SJSA1 (cell line): ENCODE data around the gene TAMM41. TPM values are rescaled to one million over a fixed set of nuclear protein-coding genes. Genes with fewer than 3 reads are reported as not detected.
A peak's percentile ranks its signal among the peaks of the same experiment; 100 is the strongest.
"Not testable (repeated sequence)": the region's sequence is repeated elsewhere in the genome, so short reads cannot be mapped to it uniquely, and the experiment has no call there.

ENCODE experiments used
- DNase-seq, 2 experiments: peaks; one replicate each; pipeline ENCODE4 v3.0.0-alpha.2; 2015 to 2020; ENCODE audit warnings: low spot score in 2 of 2, low read depth in 1 of 2
- H3K27ac ChIP-seq: fragments of 250-450 bp; sonication (Bioruptor Pico); 2 replicates; pipeline ENCODE4 v1.5.1; 2020; ENCODE audit warnings: mild to moderate bottlenecking, moderate library complexity
- H3K27me3 ChIP-seq: fragments of 250-450 bp; sonication (Bioruptor Pico); replicated peaks from 2 replicates; pipeline ENCODE4 v1.5.1; 2020; ENCODE audit warnings: mild to moderate bottlenecking, moderate library complexity
- H3K36me3 ChIP-seq: fragments of 250-450 bp; sonication (Bioruptor Pico); 2 replicates; pipeline ENCODE4 v1.5.1; 2020; ENCODE audit warnings: mild to moderate bottlenecking
- H3K4me1 ChIP-seq: fragments of 250-450 bp; sonication (Bioruptor Pico); replicated peaks from 2 replicates; pipeline ENCODE4 v1.6.1; 2021; ENCODE audit warnings: mild to moderate bottlenecking
- H3K4me3 ChIP-seq: fragments of 250-450 bp; sonication (Bioruptor Pico); 2 replicates; pipeline ENCODE4 v1.5.1; 2020; ENCODE audit warnings: mild to moderate bottlenecking
- H3K9me3 ChIP-seq: fragments of 250-450 bp; sonication (Bioruptor Pico); replicated peaks from 2 replicates; pipeline ENCODE4 v1.5.1; 2020; ENCODE audit warnings: mild to moderate bottlenecking
- total RNA-seq: library from RNA; depleted of rRNA; stranded (reverse); fragments of >200 nt; shearing (Covaris generic); gene quantifications from 2 replicates; pipeline ENCODE4 v1.2.3, GENCODE V29; 2014

TAMM41 gene
- total RNA-seq, 1 experiment from 2014 or later, result 8.1 TPM

DNA sequence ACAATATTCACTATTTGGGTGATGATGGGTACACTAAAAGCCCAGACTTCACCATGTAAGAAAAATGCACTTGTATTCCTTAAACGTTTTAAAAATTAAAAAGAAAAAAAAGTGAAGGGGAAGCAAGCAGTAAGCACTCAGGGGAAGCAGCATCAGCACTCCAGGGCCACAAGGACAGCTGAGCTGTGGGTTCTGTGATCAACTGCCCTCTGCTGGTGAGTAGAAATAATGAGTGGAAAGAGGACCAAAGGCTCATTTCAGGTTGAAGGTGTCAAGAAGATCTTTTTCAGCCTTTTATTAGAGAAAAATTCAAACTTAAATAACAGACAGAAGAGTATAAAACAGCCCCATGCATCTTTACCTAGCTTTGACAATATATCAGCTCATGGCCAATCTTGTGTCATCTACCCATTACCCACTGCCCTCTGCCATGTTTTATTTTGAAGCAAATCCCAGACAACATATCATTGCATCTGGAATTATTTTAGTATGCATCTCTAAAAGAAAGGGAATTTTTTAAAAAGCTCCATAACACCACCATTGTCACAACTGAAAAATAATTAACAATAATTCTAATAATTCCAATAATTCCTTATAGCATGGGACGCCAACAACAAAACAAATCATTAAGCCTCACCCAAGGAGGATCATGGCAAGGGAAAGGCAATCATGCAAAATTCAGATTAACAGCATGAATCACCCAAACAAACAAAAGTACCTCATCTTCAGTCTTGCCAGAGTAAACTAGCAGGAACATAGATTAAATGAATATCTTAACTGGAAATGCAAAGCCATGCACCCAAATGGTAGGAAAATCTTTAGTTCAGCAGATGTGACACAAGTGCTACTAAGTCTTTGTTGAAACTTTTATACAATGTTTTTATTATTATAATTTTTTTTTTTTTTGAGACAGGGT is 42.5 kb downstream of the TAMM41 start:
- Histone ChIP-seq H3K27me3 (no peaks in the 10 kb centered on the region), H3K27ac (no peak overlapping the region), H3K4me3 (no peak overlapping the region), H3K4me1 (no peaks in the 10 kb centered on the region), H3K9me3 (0 out of 2 replicates have a peak, but pooled peaks cover 3% of the 10 kb centered on the region), H3K36me3 (peaks cover 29% of the 10 kb centered on the region)
- peak in 1 of 2 experiments; percentile 28 for DNase-seq

DNA sequence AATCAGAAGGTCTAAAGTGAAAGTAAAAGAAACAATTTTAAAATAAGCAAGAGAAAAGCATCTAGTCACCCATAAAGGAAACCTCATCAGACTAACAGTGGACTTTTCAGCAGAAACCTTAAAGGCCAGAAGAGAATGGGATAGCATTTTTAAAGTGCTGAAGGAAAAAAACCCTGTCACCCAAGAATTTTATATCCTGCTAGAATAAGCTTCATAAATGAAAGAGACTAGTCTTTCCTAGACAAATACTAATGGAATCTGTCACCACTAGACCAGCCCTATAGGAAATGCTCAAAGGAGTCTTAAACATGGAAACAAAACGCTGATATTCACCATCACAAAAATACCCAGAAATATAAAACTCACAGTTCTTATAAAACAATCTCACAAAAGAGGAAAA is 46.9 kb downstream of the TAMM41 start:
- no peak for DNase-seq
- H3K9me3 ChIP-seq, result 0 out of 2 replicates have a peak, but pooled peaks cover 3% of the 10 kb centered on the region
- no peak overlapping the region for H3K4me3 ChIP-seq
- H3K36me3 ChIP-seq, result peaks cover 29% of the 10 kb centered on the region
- H3K27me3 ChIP-seq, result no peaks in the 10 kb centered on the region
- H3K4me1 ChIP-seq, result no peaks in the 10 kb centered on the region
- H3K27ac ChIP-seq, result no peak overlapping the region

DNA sequence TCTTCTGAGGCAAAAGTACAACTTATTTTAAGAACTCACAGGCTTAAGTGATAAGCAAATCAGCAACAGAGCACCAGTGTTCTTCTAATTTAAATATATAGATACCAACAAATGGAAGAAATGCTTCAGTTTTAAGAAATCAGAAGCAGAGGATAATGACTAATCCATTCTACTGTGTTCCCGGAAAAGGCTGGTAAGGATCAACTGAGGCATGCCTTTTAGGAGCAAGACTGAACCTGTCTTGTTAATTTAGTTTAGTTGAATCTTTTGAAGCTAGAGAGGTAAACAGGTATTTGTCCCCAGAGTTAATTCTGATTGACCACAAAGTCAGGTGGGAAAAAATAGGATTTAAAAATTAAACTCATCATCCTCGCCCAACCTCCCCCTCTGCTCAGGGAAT is 51.8 kb downstream of the TAMM41 start:
- Histone ChIP-seq H3K4me1 (0 out of 2 replicates have a peak, but pooled peaks cover 3% of the 10 kb centered on the region), H3K4me3 (no peak overlapping the region), H3K36me3 (peaks cover 17% of the 10 kb centered on the region), H3K27me3 (no peaks in the 10 kb centered on the region), H3K9me3 (no peaks in the 10 kb centered on the region), H3K27ac (no peak overlapping the region)
- DNase-seq, result no peak

DNA sequence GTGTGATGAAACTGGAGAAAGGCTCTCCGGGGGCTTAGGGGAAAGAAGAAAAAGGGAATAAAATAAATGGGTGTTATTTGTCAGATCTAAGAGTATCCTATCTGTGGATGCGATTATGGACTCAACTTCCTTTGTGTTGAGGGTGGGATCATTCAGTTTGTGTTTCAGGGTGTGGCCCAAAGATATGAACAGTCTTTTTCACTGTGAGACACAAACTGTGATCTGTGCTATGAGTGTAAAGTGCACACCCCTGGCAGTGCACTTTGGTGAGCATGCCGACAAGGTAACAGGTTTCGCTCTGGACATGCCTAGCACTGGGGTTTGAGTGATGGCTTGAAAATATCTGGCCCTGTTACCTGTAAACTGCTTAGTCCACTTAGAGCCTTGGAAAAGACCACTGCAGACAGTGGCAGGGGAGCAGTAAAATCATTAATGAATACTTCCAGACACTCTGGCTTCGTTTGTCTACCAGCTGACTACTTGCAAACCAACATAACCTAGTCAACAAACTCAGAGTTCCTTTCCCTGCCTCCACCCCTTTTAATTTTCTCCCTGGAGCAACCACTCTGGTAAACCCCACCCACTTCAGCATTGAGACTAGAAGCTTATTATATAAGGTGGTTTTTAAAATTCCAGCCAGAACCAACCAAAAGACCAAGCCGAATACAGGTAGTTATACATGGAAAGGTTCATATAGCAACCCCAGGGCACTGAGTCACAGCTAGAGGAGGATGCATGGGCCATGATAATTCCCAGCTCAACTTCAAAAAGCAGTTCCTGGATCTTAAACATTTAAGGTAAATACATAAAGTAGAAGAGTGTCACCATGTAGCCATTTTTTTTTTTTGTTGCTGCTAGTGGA is 55.1 kb downstream of the TAMM41 start:
- no peak overlapping the region for H3K4me3 ChIP-seq
- H3K4me1 ChIP-seq, result peaks cover 3% of the 10 kb centered on the region; the same call in 1 of the 2 replicates
- no peaks in the 10 kb centered on the region for H3K27me3 ChIP-seq
- peaks cover 22% of the 10 kb centered on the region for H3K36me3 ChIP-seq
- DNase-seq, result no peak
- no peak overlapping the region for H3K27ac ChIP-seq
- no peaks in the 10 kb centered on the region for H3K9me3 ChIP-seq

DNA sequence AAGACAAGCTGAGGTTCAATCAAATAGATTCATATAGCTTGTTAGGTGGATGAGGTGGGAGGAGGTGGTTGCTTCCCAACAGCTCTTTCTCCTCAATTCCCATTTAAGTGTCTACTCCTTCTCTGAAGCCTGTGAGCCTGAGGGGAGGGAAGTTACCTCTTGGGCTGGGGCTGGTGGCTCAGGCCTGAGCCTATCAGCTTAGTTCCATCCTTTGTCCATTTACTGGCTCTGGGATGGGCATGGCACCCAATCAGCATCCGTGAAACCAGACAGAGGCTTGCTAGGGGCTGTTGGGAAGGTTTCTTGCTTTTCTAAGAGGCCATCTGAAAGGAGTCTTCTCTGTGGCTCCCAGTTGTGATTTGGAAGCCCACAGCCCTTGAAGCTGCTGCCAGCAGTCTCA is 57.3 kb downstream of the TAMM41 start:
- no peak for DNase-seq
- H3K27me3 ChIP-seq, result no peaks in the 10 kb centered on the region
- H3K27ac ChIP-seq, result no peak overlapping the region
- H3K36me3 ChIP-seq, result peaks cover 23% of the 10 kb centered on the region
- H3K4me3 ChIP-seq, result no peak overlapping the region
- no peaks in the 10 kb centered on the region for H3K9me3 ChIP-seq
- peaks cover 3% of the 10 kb centered on the region; the same call in 1 of the 2 replicates for H3K4me1 ChIP-seq

DNA sequence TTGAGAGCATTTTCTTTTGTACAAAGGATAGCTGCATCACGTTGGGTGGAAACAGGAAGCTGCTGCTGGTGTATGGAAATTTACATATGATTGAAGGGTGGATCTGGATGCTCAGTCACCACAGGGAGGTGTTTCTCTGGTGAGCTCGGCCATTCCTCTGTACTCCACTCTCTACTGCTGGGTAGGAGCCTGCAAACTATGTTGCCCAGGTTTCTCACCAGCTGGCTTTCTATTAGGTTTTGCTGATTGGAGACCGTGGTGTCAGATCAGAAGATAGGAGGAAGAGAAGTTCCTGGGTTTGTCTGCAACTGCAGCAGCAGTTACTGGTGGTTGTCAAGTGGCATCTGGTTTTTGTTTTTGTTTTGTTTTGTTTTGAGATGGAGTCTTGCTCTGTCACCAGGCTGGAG is 61.7 kb downstream of the TAMM41 start:
- Histone ChIP-seq H3K27me3 (no peaks in the 10 kb centered on the region), H3K4me1 (no peaks in the 10 kb centered on the region; the same call in 1 of the 2 replicates), H3K36me3 (peaks cover 18% of the 10 kb centered on the region), H3K4me3 (no peak overlapping the region), H3K9me3 (no peaks in the 10 kb centered on the region), H3K27ac (no peak overlapping the region)
- no peak for DNase-seq

DNA sequence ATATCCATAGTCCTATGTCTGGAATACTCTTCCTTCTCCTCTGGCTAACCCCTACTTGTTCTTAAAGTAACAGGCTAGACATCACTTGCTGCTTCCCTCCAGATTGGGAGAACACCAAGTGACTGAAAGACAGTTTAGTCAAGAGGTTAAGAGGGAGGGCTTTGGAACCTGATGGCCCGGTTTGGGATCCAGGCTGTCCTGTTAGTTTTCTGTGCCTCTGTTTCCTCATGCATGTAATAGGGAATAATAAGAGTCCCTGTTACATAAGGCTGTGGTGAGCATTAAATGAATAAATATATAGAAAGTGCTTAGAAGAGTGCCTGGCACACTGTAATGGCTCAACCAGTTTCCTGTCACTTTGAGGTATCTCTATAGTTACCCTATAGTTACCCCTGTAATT is 66.3 kb downstream of the TAMM41 start:
- no peak for DNase-seq
- no peaks in the 10 kb centered on the region for H3K36me3 ChIP-seq
- no peaks in the 10 kb centered on the region for H3K9me3 ChIP-seq
- H3K4me1 ChIP-seq, result no peaks in the 10 kb centered on the region
- H3K27me3 ChIP-seq, result no peaks in the 10 kb centered on the region
- H3K27ac ChIP-seq, result no peak overlapping the region
- H3K4me3 ChIP-seq, result no peak overlapping the region

DNA sequence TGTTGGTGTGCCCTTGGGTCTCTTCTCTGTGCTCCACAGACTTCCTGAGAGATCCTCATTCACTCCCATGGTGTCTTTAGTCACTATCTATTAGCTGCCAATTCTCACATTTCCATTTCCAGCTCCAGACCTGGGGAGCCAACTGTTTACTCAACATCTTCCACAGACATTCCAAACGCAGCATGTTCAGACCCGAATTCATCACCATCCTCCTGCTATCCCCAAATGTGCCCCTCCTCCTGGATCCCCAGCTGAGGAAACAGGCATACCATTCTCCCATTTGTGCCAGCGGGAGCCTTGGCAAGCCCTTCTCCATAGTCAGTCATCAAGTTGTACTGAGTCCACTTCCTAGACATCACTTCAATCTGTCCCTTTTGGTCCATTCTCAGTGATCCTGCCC is 67.1 kb downstream of the TAMM41 start:
- Histone ChIP-seq H3K36me3 (no peaks in the 10 kb centered on the region), H3K9me3 (no peaks in the 10 kb centered on the region), H3K4me3 (no peak overlapping the region), H3K27me3 (no peaks in the 10 kb centered on the region), H3K27ac (no peak overlapping the region), H3K4me1 (peaks cover 4% of the 10 kb centered on the region)
- DNase-seq, result no peak

DNA sequence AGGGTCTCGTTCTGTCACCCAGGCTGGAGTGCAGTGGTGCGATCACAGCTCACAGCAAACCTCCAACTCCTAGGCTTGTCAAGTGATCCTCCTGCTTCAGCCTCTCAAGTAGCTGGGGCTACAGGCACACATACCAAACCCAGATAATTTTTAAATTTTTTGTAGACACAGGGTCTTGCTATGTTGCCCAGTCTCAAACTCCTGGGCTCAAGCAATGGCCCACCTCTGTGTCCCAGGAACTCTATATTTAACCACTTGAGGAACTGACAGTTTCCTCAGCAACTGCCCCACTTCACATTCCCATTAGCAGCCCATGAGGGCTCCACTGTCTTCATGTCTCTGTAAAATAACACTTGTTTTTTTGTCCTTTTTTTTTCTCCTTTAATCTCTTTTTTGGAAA is 68.4 kb downstream of the TAMM41 start:
- Histone ChIP-seq H3K4me1 (peaks cover 5% of the 10 kb centered on the region), H3K9me3 (no peaks in the 10 kb centered on the region), H3K27ac (no peak overlapping the region), H3K36me3 (no peaks in the 10 kb centered on the region), H3K27me3 (no peaks in the 10 kb centered on the region), H3K4me3 (no peak overlapping the region)
- no peak for DNase-seq

DNA sequence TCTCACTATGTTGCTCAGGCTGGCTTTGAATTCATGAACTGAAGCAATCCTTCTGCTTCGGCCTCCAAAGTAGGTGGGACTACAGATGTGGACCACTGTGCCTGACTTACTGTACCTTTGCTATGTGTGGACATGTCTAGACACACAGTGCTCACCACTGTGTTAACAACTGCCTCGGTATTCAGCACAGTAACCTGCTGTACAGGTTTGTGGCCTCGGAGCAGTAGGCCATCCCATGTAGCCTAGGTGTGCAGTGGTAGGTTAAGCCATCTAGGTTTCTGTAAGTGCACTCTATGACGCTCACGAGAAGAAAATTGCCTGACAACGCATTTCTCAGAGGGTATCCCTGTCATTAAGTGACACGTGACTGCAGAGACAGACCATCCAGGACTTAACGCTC is 70.3 kb downstream of the TAMM41 start:
- H3K36me3 ChIP-seq, result no peaks in the 10 kb centered on the region
- no peak overlapping the region for H3K4me3 ChIP-seq
- DNase-seq, result no peak
- H3K9me3 ChIP-seq, result no peaks in the 10 kb centered on the region
- H3K4me1 ChIP-seq, result peaks cover 5% of the 10 kb centered on the region
- H3K27me3 ChIP-seq, result no peaks in the 10 kb centered on the region
- no peak overlapping the region for H3K27ac ChIP-seq

DNA sequence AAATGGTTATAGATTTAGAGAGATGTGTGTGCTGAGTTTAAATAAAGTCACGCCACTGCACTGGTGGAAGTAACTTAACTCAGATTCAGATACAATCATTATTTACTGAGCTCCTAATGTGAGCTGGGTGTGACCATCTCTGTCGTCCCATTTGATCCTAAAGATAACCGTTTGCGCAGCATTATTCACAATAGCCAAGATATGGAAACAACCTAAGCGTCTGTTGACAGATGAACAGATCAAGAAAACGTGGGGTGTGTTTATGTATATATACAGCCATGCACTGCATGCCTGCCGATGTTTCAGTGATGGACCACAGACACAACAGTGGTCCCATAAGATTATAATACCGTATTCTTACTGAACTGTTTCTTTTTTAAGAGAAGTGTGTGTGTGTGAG is 71.2 kb downstream of the TAMM41 start:
- H3K27me3 ChIP-seq, result no peaks in the 10 kb centered on the region

DNA sequence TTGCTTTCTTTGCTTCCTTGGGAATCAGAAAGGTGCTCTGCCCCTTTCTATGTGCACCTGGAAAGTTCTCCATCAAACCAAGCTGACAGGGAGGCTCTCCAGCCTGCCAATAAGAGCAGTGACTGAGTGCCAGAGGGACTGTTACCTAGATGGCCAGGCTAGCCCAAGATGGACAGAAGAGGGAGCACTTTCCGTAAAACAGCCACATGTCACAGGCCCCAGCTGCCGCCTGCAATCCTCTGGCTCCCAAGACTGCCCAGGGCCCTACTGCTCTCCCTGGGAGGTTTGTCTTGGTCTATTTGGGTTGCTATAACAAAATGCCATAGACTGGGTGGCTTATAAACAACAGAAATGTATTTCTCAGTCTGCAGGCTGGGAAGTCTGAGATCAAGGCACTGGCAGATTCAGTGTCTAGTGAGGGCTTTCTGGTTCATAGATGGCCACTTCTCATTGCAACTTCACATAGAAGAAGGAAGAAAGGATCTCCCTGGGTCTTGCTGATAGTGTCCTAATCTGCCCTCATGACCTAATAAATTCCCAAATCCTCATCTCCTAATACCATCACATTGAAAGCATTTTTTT is 72.3 kb downstream of the TAMM41 start:
- DNase-seq, result peak; percentile 67 to 71
- no peak overlapping the region for H3K4me3 ChIP-seq
- H3K9me3 ChIP-seq, result no peaks in the 10 kb centered on the region
- H3K4me1 ChIP-seq, result peaks cover 19% of the 10 kb centered on the region
- H3K27ac ChIP-seq, result peak overlapping the region; percentile 24; the same call in 1 of the 2 replicates
- H3K36me3 ChIP-seq, result no peaks in the 10 kb centered on the region
- no peaks in the 10 kb centered on the region for H3K27me3 ChIP-seq

More for the DNA sequence above, 71.2 kb downstream of the TAMM41 start:
- peaks cover 14% of the 10 kb centered on the region for H3K4me1 ChIP-seq
- no peaks in the 10 kb centered on the region for H3K36me3 ChIP-seq
- no peak overlapping the region for H3K27ac ChIP-seq
- H3K9me3 ChIP-seq, result no peaks in the 10 kb centered on the region
- DNase-seq, result no peak
- no peak overlapping the region for H3K4me3 ChIP-seq

DNA sequence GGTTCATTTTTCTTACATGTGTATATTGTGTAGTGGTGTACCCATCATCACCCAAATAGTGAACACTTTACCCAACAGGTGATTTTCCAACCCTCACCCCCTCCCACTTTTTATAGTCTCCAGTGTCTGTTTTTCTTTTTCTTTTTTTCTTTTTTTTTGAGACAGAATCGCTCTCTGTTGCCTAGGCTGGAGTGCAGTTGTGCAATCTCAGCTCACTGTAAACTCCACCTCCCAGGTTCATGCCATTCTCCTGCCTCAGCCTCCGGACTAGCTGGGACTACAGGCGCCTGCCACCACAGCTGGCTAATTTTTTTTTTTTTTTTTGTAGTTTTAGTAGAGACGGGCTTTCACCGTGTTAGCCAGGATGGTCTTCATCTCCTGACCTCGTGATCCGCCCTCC is 74.8 kb downstream of the TAMM41 start:
- peaks cover 19% of the 10 kb centered on the region for H3K4me1 ChIP-seq
- H3K36me3 ChIP-seq, H3K4me3 ChIP-seq, H3K27me3 ChIP-seq, H3K9me3 ChIP-seq, DNase-seq, H3K27ac ChIP-seq: not testable (repeated sequence)
